Ascending aorta (tissue), 2 donors: Measurements from ENCODE around the gene INPP5E. TPM values are rescaled to one million over a fixed set of nuclear protein-coding genes. Genes with fewer than 3 reads are reported as not detected.

Source experiments
- DNase-seq, 2 donors: peaks; one replicate each; pipeline ENCODE4 v3.0.0-alpha.2; 2019; ENCODE audit warnings: low spot score in 2 of 2
- H3K27ac ChIP-seq, 2 donors: fragments of 200-600 bp; sonication (generic); one replicate each; pipeline ENCODE4 v1.5.1; 2016 to 2017; ENCODE audit warnings: mild to moderate bottlenecking in 1 of 2
- H3K27me3 ChIP-seq: fragments of 200-600 bp; sonication (generic); one replicate; pipeline ENCODE4 v1.5.1; 2017
- H3K36me3 ChIP-seq, 2 donors: fragments of 200-600 bp; sonication (generic); one replicate each; pipeline ENCODE4 v1.5.1; 2016
- H3K4me1 ChIP-seq, 2 donors: fragments of 200-600 bp; sonication (generic); one replicate each; pipeline ENCODE4 v1.5.1; 2016 to 2017; ENCODE audit warnings: mild to moderate bottlenecking in 1 of 2
- H3K4me3 ChIP-seq, 2 donors: fragments of 200-600 bp; sonication (generic); one replicate each; pipeline ENCODE4 v1.5.1; 2016 to 2017; ENCODE audit warnings: mild to moderate bottlenecking in 1 of 2
- H3K9me3 ChIP-seq, 2 donors: fragments of 200-600 bp; sonication (generic); one replicate each; pipeline ENCODE4 v1.5.1; 2016
- CTCF ChIP-seq, 3 experiments: fragments of 200-600 bp in 2 of 3; fragments of 450-650 bp in 1 of 3; sonication (generic) in 2 of 3; IDR thresholded peaks; one replicate each; pipeline ENCODE4 v1.5.1; 2016 to 2019; ENCODE audit warnings: antibody characterized with exemption in 3 of 3, mild to moderate bottlenecking in 1 of 3, moderate library complexity in 1 of 3
- intact Hi-C: fragments of 100-400 bp; cut with DNase I; formaldehyde crosslinking; loops from one replicate; pipeline ENCODE4 v1.15.1; 2023
- total RNA-seq: library from RNA; depleted of rRNA; stranded (reverse); fragments of >200 nt; gene quantifications from one replicate; pipeline ENCODE4 v1.1.0, GENCODE V29; 2016

Gene INPP5E
- total RNA-seq, 1 donor from 2014 or later: 20.2 TPM

- intact Hi-C loops: loop anchor here (1.0 to 5.0 kb wide), 9 partner anchors 44 to 1068 kb away; partner anchors contain the start of genes ANAPC2, DNLZ, ENTR1 and INPP5E
- Histone ChIP-seq H3K9me3 (no peaks in the 10 kb centered on the region), H3K36me3 (peaks cover 0 to 6% of the 10 kb centered on the region in 2 donors), H3K4me3 (peak within 1 kb of the TSS; percentile 71 to 82), H3K4me1 (peaks cover 15 to 16% of the 10 kb centered on the region in 2 donors), H3K27me3 (no peaks in the 10 kb centered on the region), H3K27ac (peak within 1 kb of the TSS; percentile 98 to 100)
- peak; percentile 93 to 99 for DNase-seq
- TF ChIP-seq CTCF (IDR thresholded peaks at IDR 0.05): no peak
These were observed 43.3 kb upstream of the INPP5E start, which contains the start of gene SEC16A for GRCh38 chr9:136482793-136483588. Gene SEC16A (minus strand): TSS chr9:136483040. CDS start chr9:136477615, 5,425 bp downstream.

GRCh38 chr9:136482046-136482792 lies 42.6 kb upstream of the INPP5E start:
- TF ChIP-seq CTCF (IDR thresholded peaks at IDR 0.05): no peak
- Histone ChIP-seq H3K36me3 (peaks cover 7 to 10% of the 10 kb centered on the region in 2 donors), H3K4me1 (peaks cover 15 to 16% of the 10 kb centered on the region in 2 donors), H3K9me3 (no peaks in the 10 kb centered on the region), H3K27ac (peak overlapping the region; percentile 94 to 98), H3K27me3 (no peaks in the 10 kb centered on the region), H3K4me3 (peak overlapping the region; percentile 71 to 82)
- no peak for DNase-seq
- intact Hi-C loops: loop anchor here (2.0 to 5.0 kb wide), 5 partner anchors 43 to 1069 kb away; partner anchors contain the start of genes ENTR1, INPP5E, MRPL41 and NOTCH1

GRCh38 chr9:136481558-136481957 lies 41.9 kb upstream of the INPP5E start:
- Histone ChIP-seq H3K36me3 (peaks cover 13 to 17% of the 10 kb centered on the region in 2 donors), H3K27ac (peak overlapping the region; percentile 94 to 98), H3K4me3 (peak overlapping the region; percentile 71 to 82), H3K27me3 (no peaks in the 10 kb centered on the region), H3K9me3 (no peaks in the 10 kb centered on the region), H3K4me1 (peaks cover 15 to 16% of the 10 kb centered on the region in 2 donors)
- no peak for DNase-seq
- intact Hi-C loops: loop anchor here (5.0 kb wide), 2 partner anchors 69 to 246 kb away; partner anchors contain the start of genes ENTR1 and PMPCA
- TF ChIP-seq CTCF (IDR thresholded peaks at IDR 0.05): no peak

GRCh38 chr9:136476369-136477150 lies 36.9 kb upstream of the INPP5E start:
- peaks cover 58 to 67% of the 10 kb centered on the region in 2 donors for H3K36me3 ChIP-seq
- no peak for DNase-seq

More at GRCh38 chr9:136476369-136477150, 36.9 kb upstream of the INPP5E start:
- Histone ChIP-seq H3K4me3 (no peak overlapping the region), H3K27ac (no peak overlapping the region), H3K9me3 (no peaks in the 10 kb centered on the region), H3K4me1 (peaks cover 3 to 4% of the 10 kb centered on the region in 2 donors), H3K27me3 (no peaks in the 10 kb centered on the region)
- intact Hi-C loops: no loop called here
- no peak for TF ChIP-seq CTCF (IDR thresholded peaks at IDR 0.05)
